H1 (cell line): ENCODE data around the gene C5orf34. TPM values are rescaled to one million over a fixed set of nuclear protein-coding genes. Genes with fewer than 3 reads are reported as not detected.

Experiments used
- CTCF ChIA-PET: fragments of 300-600 bp; sonication (Branson Sonifier 250); formaldehyde crosslinking; loops from one replicate; lab custom pipeline; 2021; ENCODE audit not compliant: partially characterized antibody; lab: Charles Lee
- POLR2A ChIA-PET: fragments of 300-600 bp; sonication (Branson Sonifier 250); formaldehyde crosslinking; loops from one replicate; lab custom pipeline; 2021; ENCODE audit warnings: inconsistent platforms; ENCODE audit not compliant: partially characterized antibody; lab: Charles Lee
- DNase-seq, 2 experiments: peaks; one replicate each; pipeline versions ENCODE4 v3.0.0 to v3.0.0-alpha.2; 2010 to 2022; ENCODE audit warnings: low spot score in 2 of 2, low read depth in 1 of 2, mixed read lengths in 1 of 2
- FAIRE-seq: peaks from 2 replicates; lab custom pipeline; 2011; peaks lifted over from hg19 to GRCh38; lab: Jason Lieb, UNC
- H2AFZ ChIP-seq: 2 replicates; pipeline ENCODE4 v1.8.1; 2012; ENCODE audit warnings: low read length, inconsistent platforms
- H2AK5ac ChIP-seq: 2 replicates; pipeline ENCODE4 v1.6.1; 2013; ENCODE audit warnings: low read depth, low read length
- H2BK120ac ChIP-seq: replicated peaks from 2 replicates; pipeline ENCODE3; 2013; ENCODE audit warnings: low read depth, low read length, inconsistent platforms
- H2BK12ac ChIP-seq: 2 replicates; pipeline ENCODE4 v1.6.1; 2013; ENCODE audit warnings: low read depth, low read length
- H2BK15ac ChIP-seq: 2 replicates; pipeline ENCODE4 v1.6.1; 2013; ENCODE audit warnings: low read length
- H2BK20ac ChIP-seq: 2 replicates; pipeline ENCODE4 v1.6.1; 2013; ENCODE audit warnings: low read length
- H2BK5ac ChIP-seq: 2 replicates; pipeline ENCODE4 v1.6.1; 2013; ENCODE audit warnings: low read depth, low read length
- H3K14ac ChIP-seq: 2 replicates; pipeline ENCODE4 v1.6.1; 2013; ENCODE audit warnings: inconsistent platforms; ENCODE audit not compliant: insufficient read length
- H3K18ac ChIP-seq: 2 replicates; pipeline ENCODE4 v1.6.1; 2013; ENCODE audit warnings: low read length; ENCODE audit errors: extremely low read depth
- H3K23ac ChIP-seq: 2 replicates; pipeline ENCODE4 v1.6.1; 2013; ENCODE audit warnings: inconsistent platforms; ENCODE audit not compliant: insufficient read length
- H3K23me2 ChIP-seq: 2 replicates; pipeline ENCODE4 v1.6.1; 2013; ENCODE audit warnings: low read depth, low read length
- H3K27ac ChIP-seq: 2 replicates; pipeline ENCODE4 v1.6.1; 2011; ENCODE audit warnings: low read depth, low read length, inconsistent platforms
- H3K27me3 ChIP-seq, 4 experiments: replicated peaks in 1 of 4; 1 replicate in 1 of 4; 2 replicates in 3 of 4; pipeline versions ENCODE4 v1.6.1 to v1.8.1; 2011 to 2013; ENCODE audit warnings: low read length in 3 of 4, mild to moderate bottlenecking in 3 of 4, inconsistent platforms in 2 of 4, mixed read lengths in 2 of 4, moderate library complexity in 1 of 4; ENCODE audit not compliant: control insufficient read depth in 3 of 4, insufficient read depth in 3 of 4; ENCODE audit errors: extremely low read depth in 1 of 4
- H3K36me3 ChIP-seq, 4 experiments: 2 replicates each; pipeline versions ENCODE4 v1.6.1 to v1.8.1; 2011 to 2013; ENCODE audit warnings: mild to moderate bottlenecking in 4 of 4, low read length in 3 of 4, moderate library complexity in 2 of 4, control low read depth in 1 of 4, inconsistent platforms in 1 of 4; ENCODE audit not compliant: insufficient read depth in 4 of 4, control insufficient read depth in 2 of 4
- H3K4ac ChIP-seq: replicated peaks from 2 replicates; pipeline ENCODE3; 2013; ENCODE audit warnings: low read length, low read depth, mixed read lengths, inconsistent platforms; ENCODE audit not compliant: insufficient read length
- H3K4me1 ChIP-seq, 4 experiments: replicated peaks in 1 of 4; 1 replicate in 1 of 4; 2 replicates in 3 of 4; pipeline versions ENCODE4 v1.6.1 to v1.8.1; 2011 to 2013; ENCODE audit warnings: low read length in 3 of 4, inconsistent platforms in 2 of 4, mixed read lengths in 1 of 4; ENCODE audit not compliant: insufficient read depth in 4 of 4, control insufficient read depth in 3 of 4
- H3K4me2 ChIP-seq, 2 experiments: 2 replicates each; pipeline versions ENCODE4 v1.6.1 to v1.8.1; 2011 to 2013; ENCODE audit warnings: low read depth in 2 of 2, low read length in 2 of 2, control low read depth in 1 of 2, inconsistent platforms in 1 of 2, mild to moderate bottlenecking in 1 of 2; ENCODE audit not compliant: insufficient read depth in 1 of 2
- H3K4me3 ChIP-seq, 4 experiments: fragments of 200-600, 300-600 bp in 1 of 4; sonication (generic), shearing (Covaris generic), sonication (Bioruptor Twin) in 1 of 4; 2 replicates each; pipeline versions ENCODE4 v1.5.1 to v1.8.1; 2011 to 2016; ENCODE audit warnings: low read length in 4 of 4, low read depth in 3 of 4, control low read depth in 2 of 4, inconsistent platforms in 2 of 4, mild to moderate bottlenecking in 2 of 4, mixed read lengths in 1 of 4, moderate library complexity in 1 of 4; ENCODE audit not compliant: insufficient read depth in 2 of 4; ENCODE audit errors: extremely low read depth in 1 of 4
- H3K56ac ChIP-seq: replicated peaks from 2 replicates; pipeline ENCODE3; 2013; ENCODE audit warnings: low read depth, mild to moderate bottlenecking, mixed read lengths, low read length, inconsistent platforms; ENCODE audit not compliant: insufficient read length
- H3K79me1 ChIP-seq: 2 replicates; pipeline ENCODE4 v1.6.1; 2013; ENCODE audit warnings: low read depth, low read length, control low read depth
- H3K79me2 ChIP-seq, 2 experiments: 2 replicates each; pipeline versions ENCODE4 v1.6.1 to v1.8.1; 2012 to 2013; ENCODE audit warnings: low read length in 2 of 2, mild to moderate bottlenecking in 2 of 2, inconsistent platforms in 1 of 2; ENCODE audit not compliant: insufficient read depth in 2 of 2, control insufficient read depth in 1 of 2
- H3K9ac ChIP-seq, 4 experiments: replicated peaks in 1 of 4; 1 replicate in 1 of 4; 2 replicates in 3 of 4; pipeline versions ENCODE4 v1.6.1 to v1.8.1; 2011 to 2013; ENCODE audit warnings: low read depth in 3 of 4, low read length in 3 of 4, control low read depth in 2 of 4, mild to moderate bottlenecking in 2 of 4, moderate library complexity in 2 of 4, inconsistent platforms in 1 of 4; ENCODE audit errors: extremely low read depth in 1 of 4
- H3K9me3 ChIP-seq, 2 experiments: 2 replicates each; pipeline versions ENCODE4 v1.6.1 to v1.8.1; 2012 to 2013; ENCODE audit warnings: mild to moderate bottlenecking in 2 of 2, moderate library complexity in 2 of 2, control low read depth in 1 of 2, inconsistent platforms in 1 of 2, low read depth in 1 of 2, low read length in 1 of 2, mixed read lengths in 1 of 2; ENCODE audit not compliant: insufficient read depth in 2 of 2
- H4K20me1 ChIP-seq, 2 experiments: replicated peaks in 1 of 2; 2 replicates each; pipeline versions ENCODE3 to v1.8.1; 2011 to 2013; ENCODE audit warnings: inconsistent platforms in 2 of 2, low read length in 2 of 2, mild to moderate bottlenecking in 1 of 2; ENCODE audit not compliant: insufficient read depth in 2 of 2, control insufficient read depth in 1 of 2
- H4K5ac ChIP-seq: 2 replicates; pipeline ENCODE4 v1.6.1; 2013; ENCODE audit warnings: low read length, low read depth, mixed read lengths, inconsistent platforms; ENCODE audit not compliant: insufficient read length
- H4K8ac ChIP-seq: 2 replicates; pipeline ENCODE4 v1.8.0; 2013; ENCODE audit warnings: mild to moderate bottlenecking, moderate library complexity, low read length, inconsistent platforms; ENCODE audit not compliant: insufficient read depth; ENCODE audit errors: extremely low read depth
- H4K91ac ChIP-seq: replicated peaks from 2 replicates; pipeline ENCODE3; 2013; ENCODE audit warnings: low read length, mixed read lengths, inconsistent platforms; ENCODE audit not compliant: insufficient read length
- CHD2 ChIP-seq: IDR thresholded peaks from 2 replicates; pipeline ENCODE4 v1.6.1; 2012; ENCODE audit warnings: low read length, improper control_type of control experiment
- KDM5A ChIP-seq: fragments of 200-600 bp; IDR thresholded peaks from 2 replicates; pipeline ENCODE4 v1.7.1; 2012; ENCODE audit warnings: mild to moderate bottlenecking, low read length, inconsistent platforms, mixed read lengths
- MAX ChIP-seq: IDR thresholded peaks from 2 replicates; pipeline ENCODE4 v1.6.1; 2012; ENCODE audit warnings: inconsistent platforms
- SP2 ChIP-seq: IDR thresholded peaks from 2 replicates; pipeline ENCODE4 v1.6.1; 2012; ENCODE audit warnings: mild to moderate bottlenecking, low read length, inconsistent platforms
- WGBS, 2 experiments: shearing (Covaris generic) in 1 of 2; methylation state at CpG; one replicate each; pipeline versions ENCODE4 v1.1.6 to v1.1.7; 2013 to 2015; ENCODE audit warnings: low lambda C conversion rate in 2 of 2, mixed read lengths in 2 of 2, inconsistent platforms in 1 of 2, low coverage in 1 of 2, missing lambda C conversion rate in 1 of 2; ENCODE audit not compliant: insufficient replicate concordance in 2 of 2, insufficient coverage in 1 of 2, insufficient read length in 1 of 2; ENCODE audit errors: extremely low coverage in 1 of 2, missing lambda C conversion rate in 1 of 2; 5-methylcytosine and 5-hydroxymethylcytosine counted together
- polyA plus RNA-seq, 7 experiments: library from polyadenylated mRNA; depleted of rRNA in 3 of 7; stranded (reverse) in 5 of 7; unstranded in 2 of 7; fragments of >200 nt in 5 of 7; fragments of 200-250 nt in 2 of 7; gene quantifications; 1 replicate in 5 of 7; 2 replicates in 1 of 7; 4 replicates in 1 of 7; pipeline versions ENCODE4 v1.2.1 to v1.2.3, GENCODE V29; 2011 to 2013; ENCODE audit warnings: missing spikeins in 2 of 7, mixed read lengths in 2 of 7
- total RNA-seq: library from RNA; stranded (reverse); fragmentation: NEBNext Ultra II Directional; extraction: Animal tissue kit (Norgen Biotek cat#: 25700); gene quantifications from 2 replicates; pipeline ENCODE4 v1.2.1, GENCODE V29; 2021
- TF ChIP-seq, protein P1 (sequence below): IDR thresholded peaks from 2 replicates; pipeline ENCODE4 v1.6.1; 2011; ENCODE audit warnings: low read depth, mild to moderate bottlenecking, low read length; ENCODE audit not compliant: insufficient read depth

The C5orf34 gene
- total and polyA plus RNA-seq, 2 of the 8 experiments (the other 6 are each of a cell fraction or from before 2014, with no cell fraction given), result 6.8 to 8.6 TPM

DNA sequence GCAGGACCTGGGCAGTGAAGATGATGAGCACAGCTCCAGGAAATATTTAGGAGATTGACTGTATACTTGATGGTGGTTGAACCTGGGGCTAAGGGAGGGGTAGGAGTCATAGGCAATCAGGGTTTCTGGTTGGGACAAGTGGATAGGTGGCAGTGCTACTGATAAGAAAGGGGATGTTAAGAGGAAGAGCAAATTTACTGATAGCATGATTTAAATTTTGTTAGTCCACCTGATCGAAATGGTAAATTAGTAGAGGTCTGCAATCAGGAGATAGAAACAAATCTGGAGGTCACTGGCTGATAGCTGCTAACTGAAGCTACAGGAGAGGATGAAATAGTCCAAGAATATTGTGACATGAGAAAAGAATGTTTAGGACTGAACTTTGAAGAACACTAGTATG is 5.7 kb upstream of the C5orf34 start:
- Histone ChIP-seq H3K23ac (no peak overlapping the region), H2BK12ac (no peak overlapping the region), H3K79me2 (no peaks in the 10 kb centered on the region), H2BK15ac (no peak overlapping the region), H3K79me1 (no peaks in the 10 kb centered on the region), H4K8ac (no peak overlapping the region), H3K4ac (no peak overlapping the region), H4K91ac (no peak overlapping the region), H3K4me2 (no peak overlapping the region), H3K18ac (no peak overlapping the region), H3K27me3 (no peaks in the 10 kb centered on the region), H2BK120ac (no peak overlapping the region), H3K14ac (no peak overlapping the region), H3K23me2 (no peaks in the 10 kb centered on the region), H3K9me3 (peaks cover 0 to 3% of the 10 kb centered on the region in 2 experiments; a peak in 1 of 4 replicates), H4K5ac (no peak overlapping the region), H3K9ac (no peak overlapping the region), H3K27ac (no peak overlapping the region), H2BK5ac (no peak overlapping the region), H2BK20ac (no peak overlapping the region), H3K4me1 (0 out of 7 replicates have a peak, but pooled peaks cover 0 to 2% (median 0%) of the 10 kb centered on the region in 4 experiments), H4K20me1 (no peaks in the 10 kb centered on the region), H3K36me3 (peaks cover 0 to 9% (median 3%) of the 10 kb centered on the region in 4 experiments; a peak in 5 of 8 replicates), H2AK5ac (no peak overlapping the region), H3K56ac (no peak overlapping the region), H3K4me3 (no peak overlapping the region), H2AFZ (no peak overlapping the region)
- DNase-seq (no peak), FAIRE-seq (no peak)
- WGBS, 2 experiments, result 84% methylated on average over 1 of the region's 1 CpG; no CpG with 5 or more reads in 1 of the 2 experiments
- CTCF ChIA-PET, result interaction anchor here (0.6 kb wide), 1 partner anchor 556 kb away, joined by 4 read pairs; no protein-coding TSS in a partner anchor
- POLR2A ChIA-PET, result interaction anchor here (1.1 kb wide), 1 partner anchor 35 kb away, joined by 3 read pairs; no protein-coding TSS in a partner anchor
- no peak for TF ChIP-seq SP2
- TF ChIP-seq, protein P1, sequence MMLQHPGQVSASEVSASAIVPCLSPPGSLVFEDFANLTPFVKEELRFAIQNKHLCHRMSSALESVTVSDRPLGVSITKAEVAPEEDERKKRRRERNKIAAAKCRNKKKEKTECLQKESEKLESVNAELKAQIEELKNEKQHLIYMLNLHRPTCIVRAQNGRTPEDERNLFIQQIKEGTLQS, result no peak
- no peak for TF ChIP-seq CHD2
- TF ChIP-seq KDM5A, result no peak
- no peak for TF ChIP-seq MAX
